SK-N-SH (cell line): ENCODE data around the gene LIMS1. TPM values are rescaled to one million over a fixed set of nuclear protein-coding genes. Genes with fewer than 3 reads are reported as not detected.

Source experiments
- CTCF ChIA-PET: fragments of 300-600, 350-600 bp; formaldehyde crosslinking; extraction: SDS; loops from one replicate; lab custom pipeline; 2021; lab: Yijun Ruan, JAX
- POLR2A ChIA-PET: fragments of 350-600 bp; sonication (Branson Sonifier 250); formaldehyde crosslinking; extraction: SDS; loops from one replicate; lab custom pipeline; 2020; ENCODE audit warnings: antibody characterized with exemption, inconsistent platforms; lab: Yijun Ruan, JAX
- DNase-seq: peaks from one replicate; pipeline ENCODE4 v3.0.0; 2012
- H2AFZ ChIP-seq: fragments of 200-600 bp; sonication (generic); 2 replicates; pipeline ENCODE4 v1.8.1; 2016; ENCODE audit warnings: antibody characterized with exemption, mild to moderate bottlenecking, low read depth
- H3F3A ChIP-seq: fragments of 200-600 bp; sonication (generic); replicated peaks from 2 replicates; pipeline ENCODE3; 2016; ENCODE audit warnings: antibody characterized with exemption, mild to moderate bottlenecking; ENCODE audit not compliant: insufficient read depth
- H3K27ac ChIP-seq, 2 experiments: fragments of 200-500 bp in 1 of 2; fragments of 200-600 bp in 1 of 2; sonication (Bioruptor generic) in 1 of 2; sonication (generic), shearing (Covaris generic) in 1 of 2; 2 replicates each; pipeline versions ENCODE4 v1.5.1 to v1.6.1; 2014 to 2016; ENCODE audit warnings: low read depth in 2 of 2, inconsistent platforms in 1 of 2, low read length in 1 of 2, mild to moderate bottlenecking in 1 of 2, mixed read lengths in 1 of 2
- H3K27me3 ChIP-seq: fragments of 200-600 bp; sonication (generic), shearing (Covaris generic); 2 replicates; pipeline ENCODE4 v1.6.1; 2016; ENCODE audit warnings: mixed run types; ENCODE audit not compliant: insufficient read depth
- H3K36me3 ChIP-seq, 2 experiments: fragments of 200-500 bp in 1 of 2; fragments of 200-600 bp in 1 of 2; sonication (Bioruptor generic) in 1 of 2; sonication (generic) in 1 of 2; replicated peaks in 1 of 2; 2 replicates each; pipeline versions ENCODE3 to v1.5.1; 2014 to 2016; ENCODE audit warnings: low read length in 1 of 2, mild to moderate bottlenecking in 1 of 2; ENCODE audit not compliant: insufficient read depth in 2 of 2, control insufficient read depth in 1 of 2
- H3K4me1 ChIP-seq, 2 experiments: fragments of 200-500 bp in 1 of 2; fragments of 200-600 bp in 1 of 2; sonication (Bioruptor generic) in 1 of 2; sonication (generic), shearing (Covaris generic) in 1 of 2; 2 replicates each; pipeline versions ENCODE4 v1.5.1 to v1.6.1; 2014 to 2016; ENCODE audit warnings: low read depth in 1 of 2, low read length in 1 of 2, mixed run types in 1 of 2; ENCODE audit not compliant: insufficient read depth in 2 of 2, control insufficient read depth in 1 of 2
- H3K4me2 ChIP-seq: fragments of 200-600 bp; sonication (generic), shearing (Covaris generic); 2 replicates; pipeline ENCODE4 v1.6.1; 2017; ENCODE audit warnings: mixed run types
- H3K4me3 ChIP-seq, 2 experiments: fragments of 200-500 bp in 1 of 2; fragments of 200-600 bp in 1 of 2; sonication (Bioruptor generic) in 1 of 2; sonication (generic), shearing (Covaris generic) in 1 of 2; 2 replicates each; pipeline versions ENCODE4 v1.5.1 to v1.8.1; 2014 to 2016; ENCODE audit warnings: low read depth in 2 of 2, inconsistent platforms in 1 of 2, low read length in 1 of 2, mild to moderate bottlenecking in 1 of 2, mixed read lengths in 1 of 2, moderate library complexity in 1 of 2
- H3K79me2 ChIP-seq: fragments of 200-600 bp; sonication (generic); 2 replicates; pipeline ENCODE4 v1.8.1; 2017; ENCODE audit warnings: mild to moderate bottlenecking; ENCODE audit not compliant: insufficient read depth
- H3K9ac ChIP-seq: fragments of 200-600 bp; sonication (generic); 2 replicates; pipeline ENCODE4 v1.6.1; 2017; ENCODE audit warnings: mixed run types
- H3K9me2 ChIP-seq: fragments of 200-600 bp; sonication (generic); 2 replicates; pipeline ENCODE4 v1.6.1; 2017; ENCODE audit warnings: mixed run types
- H3K9me3 ChIP-seq: fragments of 200-600 bp; sonication (generic); 2 replicates; pipeline ENCODE4 v1.6.1; 2017; ENCODE audit warnings: mixed run types, mild to moderate bottlenecking, moderate library complexity
- H4K20me1 ChIP-seq: fragments of 200-600 bp; sonication (generic); 2 replicates; pipeline ENCODE4 v1.6.1; 2017; ENCODE audit warnings: mild to moderate bottlenecking, mixed run types; ENCODE audit not compliant: insufficient read depth
- EP300 ChIP-seq, 2 experiments: IDR thresholded peaks; 2 replicates each; pipeline versions ENCODE4 v1.4.0 to v1.6.1; 2012; ENCODE audit warnings: borderline replicate concordance in 1 of 2, low read depth in 1 of 2, low read length in 1 of 2
- FOSL2 ChIP-seq: IDR thresholded peaks from 2 replicates; pipeline ENCODE4 v1.4.0; 2012; ENCODE audit warnings: low read depth, mild to moderate bottlenecking, moderate library complexity, borderline replicate concordance
- GATA2 ChIP-seq: sonication (generic); formaldehyde crosslinking; IDR thresholded peaks from 2 replicates; pipeline ENCODE4 v1.5.0; 2020; ENCODE audit warnings: mild to moderate bottlenecking, missing genetic modification reagents
- JUND ChIP-seq: IDR thresholded peaks from 2 replicates; pipeline ENCODE4 v1.4.0; 2012
- MXI1 ChIP-seq: IDR thresholded peaks from 2 replicates; pipeline ENCODE4 v1.6.1; 2012; ENCODE audit warnings: mild to moderate bottlenecking, low read depth, low read length, improper control_type of control experiment
- NFIC ChIP-seq: IDR thresholded peaks from 2 replicates; pipeline ENCODE4 v1.4.0; 2012; ENCODE audit warnings: borderline replicate concordance
- PBX3 ChIP-seq: IDR thresholded peaks from 2 replicates; pipeline ENCODE4; 2012
- RCOR1 ChIP-seq: fragments of 150-350 bp; IDR thresholded peaks from 2 replicates; pipeline ENCODE4 v1.6.1; 2017; ENCODE audit warnings: antibody characterized with exemption, low read length
- RFX5 ChIP-seq: IDR thresholded peaks from 2 replicates; pipeline ENCODE4 v1.6.1; 2012; ENCODE audit warnings: mild to moderate bottlenecking, improper control_type of control experiment, low read length
- SIN3A ChIP-seq: IDR thresholded peaks from 2 replicates; pipeline ENCODE4 v1.6.1; 2012; ENCODE audit warnings: low read depth, mild to moderate bottlenecking, low read length, moderate library complexity, borderline replicate concordance
- USF2 ChIP-seq: fragments of 150-350 bp; IDR thresholded peaks from 2 replicates; pipeline ENCODE4 v1.6.1; 2017; ENCODE audit warnings: antibody characterized with exemption, low read length, low read depth, borderline replicate concordance
- YY1 ChIP-seq: IDR thresholded peaks from 2 replicates; pipeline ENCODE4 v1.4.0; 2012; ENCODE audit warnings: low read depth, mild to moderate bottlenecking
- WGBS: methylation state at CpG from one replicate; pipeline ENCODE4 v1.1.6; 2017; ENCODE audit warnings: low lambda C conversion rate; 5-methylcytosine and 5-hydroxymethylcytosine counted together
- polyA plus RNA-seq, 3 experiments: library from polyadenylated mRNA; depleted of rRNA; stranded (reverse); fragments of >200 nt; gene quantifications; 2 replicates each; pipeline ENCODE4 v1.2.3, GENCODE V29; 2012
- TF ChIP-seq, protein P1 (sequence below): fragments of 200-600 bp; sonication (generic); IDR thresholded peaks from 2 replicates; pipeline ENCODE4 v1.6.1; 2017; ENCODE audit warnings: antibody characterized with exemption, mild to moderate bottlenecking, moderate library complexity

Gene LIMS1
- polyA plus RNA-seq, 1 of the 3 experiments (the other 2 are of a cell fraction): 123 TPM

GRCh38 chr2:108589372-108589771 lies 55.1 kb downstream of the LIMS1 start (continued):
- TF ChIP-seq, protein P1, sequence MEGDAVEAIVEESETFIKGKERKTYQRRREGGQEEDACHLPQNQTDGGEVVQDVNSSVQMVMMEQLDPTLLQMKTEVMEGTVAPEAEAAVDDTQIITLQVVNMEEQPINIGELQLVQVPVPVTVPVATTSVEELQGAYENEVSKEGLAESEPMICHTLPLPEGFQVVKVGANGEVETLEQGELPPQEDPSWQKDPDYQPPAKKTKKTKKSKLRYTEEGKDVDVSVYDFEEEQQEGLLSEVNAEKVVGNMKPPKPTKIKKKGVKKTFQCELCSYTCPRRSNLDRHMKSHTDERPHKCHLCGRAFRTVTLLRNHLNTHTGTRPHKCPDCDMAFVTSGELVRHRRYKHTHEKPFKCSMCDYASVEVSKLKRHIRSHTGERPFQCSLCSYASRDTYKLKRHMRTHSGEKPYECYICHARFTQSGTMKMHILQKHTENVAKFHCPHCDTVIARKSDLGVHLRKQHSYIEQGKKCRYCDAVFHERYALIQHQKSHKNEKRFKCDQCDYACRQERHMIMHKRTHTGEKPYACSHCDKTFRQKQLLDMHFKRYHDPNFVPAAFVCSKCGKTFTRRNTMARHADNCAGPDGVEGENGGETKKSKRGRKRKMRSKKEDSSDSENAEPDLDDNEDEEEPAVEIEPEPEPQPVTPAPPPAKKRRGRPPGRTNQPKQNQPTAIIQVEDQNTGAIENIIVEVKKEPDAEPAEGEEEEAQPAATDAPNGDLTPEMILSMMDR: no peak
- TF ChIP-seq, all 33 proteins: peak for 0

GRCh38 chr2:108589781-108590180 lies 55.5 kb downstream of the LIMS1 start:
- H2AFZ ChIP-seq: no peak overlapping the region
- no peak overlapping the region for H3K4me2 ChIP-seq
- TF ChIP-seq NFIC: no peak
- TF ChIP-seq USF2: no peak
- TF ChIP-seq MXI1: no peak
- no peak for TF ChIP-seq RCOR1
- TF ChIP-seq PBX3: no peak
- TF ChIP-seq EP300 (IDR thresholded peaks at IDR 0.05; ENCODE audit: borderline replicate concordance in 1 of 2, low read depth in 1 of 2, low read length in 1 of 2): no peak
- TF ChIP-seq GATA2: no peak
- TF ChIP-seq RFX5: no peak
- TF ChIP-seq JUND: no peak
- no peak for TF ChIP-seq FOSL2
- no peak for TF ChIP-seq SIN3A
- no peak for TF ChIP-seq YY1
- no peaks in the 10 kb centered on the region for H3K9me2 ChIP-seq
- H3K4me3 ChIP-seq: no peak overlapping the region
- no peaks in the 10 kb centered on the region for H3K36me3 ChIP-seq
- peaks cover 77% of the 10 kb centered on the region for H3K79me2 ChIP-seq
- H3K27ac ChIP-seq: peak overlapping the region in 1 of 2 experiments; percentile 22; a peak in 3 of 4 replicates
- H3K27me3 ChIP-seq: no peaks in the 10 kb centered on the region
- no peak for DNase-seq
- H3K4me1 ChIP-seq: peaks cover 13 to 47% of the 10 kb centered on the region in 2 experiments
- WGBS: 86% methylated on average over 2 of the region's 2 CpGs
- no peaks in the 10 kb centered on the region for H3K9me3 ChIP-seq
- peaks cover 54% of the 10 kb centered on the region for H3F3A ChIP-seq
- ChIA-PET CTCF (no interaction called here), POLR2A (no interaction called here)
- no peak overlapping the region for H3K9ac ChIP-seq
- no peaks in the 10 kb centered on the region for H4K20me1 ChIP-seq
